Midbrain (tissue), 1 donor: Measurements from ENCODE around the gene ZDHHC5.
A peak's percentile ranks its signal among the peaks of the same experiment; 100 is the strongest.

Source experiments
- DNase-seq: peaks from one replicate; lab custom pipeline; 2025; lab: John Stamatoyannopoulos, UW

Gene ZDHHC5

DNA sequence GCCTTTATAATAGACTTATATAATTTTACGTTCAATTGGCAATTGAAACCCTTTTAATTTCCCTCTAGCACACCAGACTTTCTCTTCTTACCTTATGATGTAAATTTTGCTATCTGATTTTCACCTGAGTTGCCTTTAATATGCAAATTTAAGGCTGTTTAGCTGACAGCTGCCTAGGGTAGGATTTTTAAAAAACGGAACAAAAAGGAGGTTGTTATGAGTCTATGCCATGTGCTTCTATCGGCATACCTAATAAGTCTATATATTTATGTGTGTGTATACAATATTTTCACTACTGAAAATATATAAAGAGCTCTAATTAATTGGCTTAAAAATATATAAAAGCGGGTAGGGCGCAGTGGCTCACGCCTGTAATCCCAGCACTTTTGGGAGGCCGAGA is 61.6 kb downstream of the ZDHHC5 start:
- no peak for DNase-seq

DNA sequence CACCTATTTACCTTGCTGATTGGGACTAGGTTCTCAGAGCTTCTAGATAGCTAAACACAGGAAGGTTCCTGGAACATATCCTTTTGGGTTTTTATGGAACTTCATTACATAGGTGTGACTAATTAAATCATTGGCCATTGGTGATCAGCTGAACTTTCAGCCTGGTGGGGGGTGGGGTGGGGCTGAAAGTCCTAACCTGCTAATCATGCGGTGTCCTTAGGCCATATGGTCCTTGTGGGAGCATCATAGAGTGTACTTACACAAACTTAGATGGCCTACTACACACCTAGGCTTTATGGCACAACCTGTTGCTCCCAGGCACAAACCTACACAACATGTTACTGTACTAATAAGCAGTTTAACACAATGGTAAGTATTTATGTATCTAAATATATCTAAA is 64.7 kb downstream of the ZDHHC5 start:
- DNase-seq: no peak

DNA sequence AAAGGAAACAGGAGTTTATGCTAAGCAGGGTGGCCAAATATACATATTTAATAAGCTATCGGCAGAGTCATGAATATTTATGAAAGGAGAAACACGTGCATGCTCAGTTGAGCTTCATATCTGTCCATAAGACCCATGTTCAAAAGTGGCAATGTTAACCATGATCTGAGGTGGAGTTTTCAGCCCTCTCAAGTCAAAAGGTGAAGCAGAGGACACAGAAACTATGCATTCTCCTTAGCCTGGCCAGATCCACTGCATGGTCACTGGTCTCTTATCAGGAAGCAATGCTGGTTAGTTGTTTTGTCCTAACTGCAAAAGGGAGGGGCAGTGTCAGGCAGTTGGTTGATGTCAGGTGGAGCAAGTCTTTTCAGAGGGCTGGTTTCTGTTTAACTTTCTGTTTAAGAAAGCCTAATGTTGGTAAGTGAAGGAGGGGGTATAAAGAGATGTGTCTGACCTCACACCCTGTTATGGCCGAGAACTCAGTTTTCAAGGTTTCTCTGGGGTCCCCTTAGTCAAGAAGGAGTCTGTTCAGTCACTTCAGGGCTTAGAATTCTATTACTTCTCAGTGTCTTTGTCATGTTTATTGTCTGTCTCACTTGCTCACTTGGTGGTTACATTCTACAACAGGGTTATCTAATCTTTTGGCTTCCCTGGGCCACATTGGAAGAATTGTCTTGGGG is 67.8 kb downstream of the ZDHHC5 start:
- no peak for DNase-seq

DNA sequence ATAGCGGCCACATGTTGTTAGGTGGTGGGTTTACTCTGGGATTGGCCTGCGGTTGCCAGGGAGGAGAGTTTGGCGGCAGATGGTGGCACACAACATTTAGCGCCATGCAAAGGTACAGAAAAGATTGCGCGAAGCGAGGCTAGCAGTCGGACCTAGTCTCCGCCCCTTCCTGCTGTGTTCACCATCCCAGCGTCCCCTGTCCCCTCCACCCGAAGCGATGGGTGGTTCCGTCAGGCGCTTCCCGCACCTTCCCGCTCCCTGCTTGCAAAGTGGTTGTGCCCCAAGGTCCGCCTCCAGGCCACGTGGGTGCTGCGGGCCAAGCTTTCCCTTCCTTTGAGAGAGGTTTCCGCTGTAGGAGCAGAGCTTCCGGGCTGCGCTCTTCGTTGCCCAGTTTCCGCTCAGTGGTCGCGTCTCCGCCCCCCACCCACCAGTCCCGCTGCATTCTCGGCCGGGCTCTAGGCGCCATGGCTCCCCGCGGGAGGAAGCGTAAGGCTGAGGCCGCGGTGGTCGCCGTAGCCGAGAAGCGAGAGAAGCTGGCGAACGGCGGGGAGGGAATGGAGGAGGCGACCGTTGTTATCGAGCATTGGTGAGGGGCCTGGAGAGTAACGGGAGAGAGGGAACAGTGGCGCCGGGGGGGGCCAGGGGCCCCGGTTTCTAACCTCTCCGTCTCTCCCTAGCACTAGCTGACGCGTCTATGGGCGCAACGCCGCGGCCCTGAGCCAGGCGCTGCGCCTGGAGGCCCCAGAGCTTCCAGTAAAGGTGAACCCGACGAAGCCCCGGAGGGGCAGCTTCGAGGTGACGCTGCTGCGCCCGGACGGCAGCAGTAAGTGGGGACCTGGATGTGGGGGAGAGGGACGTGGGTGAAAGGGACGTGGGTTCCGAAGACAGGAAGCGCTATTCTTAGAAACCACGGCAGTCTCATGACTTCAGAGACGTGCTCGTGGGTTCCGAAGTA is 73.5 kb downstream of the ZDHHC5 start, which contains the start of gene SELENOH:
TSS of gene SELENOH (plus strand) at position 360 of the 955 bp plus-strand sequence. CDS start at position 465, 105 bp downstream.
- DNase-seq: peak; percentile 93

DNA sequence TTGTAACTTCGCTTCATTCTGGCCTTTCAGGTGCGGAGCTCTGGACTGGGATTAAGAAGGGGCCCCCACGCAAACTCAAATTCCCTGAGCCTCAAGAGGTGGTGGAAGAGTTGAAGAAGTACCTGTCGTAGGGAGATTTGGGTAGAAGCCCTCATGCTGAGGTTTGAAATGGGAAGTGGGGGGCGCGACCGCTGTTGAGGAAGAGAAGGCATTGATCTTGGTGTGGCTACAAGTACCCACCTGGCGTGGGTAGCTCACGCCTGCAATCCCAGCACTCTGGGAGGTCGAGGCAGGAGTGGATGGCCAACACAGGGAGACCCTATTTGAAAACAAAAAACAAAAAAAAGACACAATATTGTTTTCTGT is 74.2 kb downstream of the ZDHHC5 start:
- no peak for DNase-seq

DNA sequence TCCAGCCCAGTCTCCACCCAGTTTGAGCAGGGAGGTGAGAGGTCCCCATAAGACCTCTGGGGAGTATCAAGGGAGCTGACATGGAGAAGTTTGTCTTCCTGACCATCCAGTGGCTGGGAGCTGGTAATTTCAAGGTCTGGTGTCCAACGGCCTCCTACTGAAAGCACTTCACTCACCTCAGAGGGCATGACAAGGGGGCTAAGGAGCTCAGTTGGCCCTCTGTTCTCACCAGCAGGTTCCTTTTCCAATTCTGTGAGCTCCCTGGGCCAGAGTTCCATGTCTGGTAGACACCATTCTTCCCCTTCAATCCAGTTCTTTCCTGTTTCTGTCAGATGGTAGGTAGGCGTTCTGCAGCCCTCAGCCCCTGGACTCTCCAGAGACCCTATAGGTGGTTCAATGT is 76.4 kb downstream of the ZDHHC5 start:
- no peak for DNase-seq

DNA sequence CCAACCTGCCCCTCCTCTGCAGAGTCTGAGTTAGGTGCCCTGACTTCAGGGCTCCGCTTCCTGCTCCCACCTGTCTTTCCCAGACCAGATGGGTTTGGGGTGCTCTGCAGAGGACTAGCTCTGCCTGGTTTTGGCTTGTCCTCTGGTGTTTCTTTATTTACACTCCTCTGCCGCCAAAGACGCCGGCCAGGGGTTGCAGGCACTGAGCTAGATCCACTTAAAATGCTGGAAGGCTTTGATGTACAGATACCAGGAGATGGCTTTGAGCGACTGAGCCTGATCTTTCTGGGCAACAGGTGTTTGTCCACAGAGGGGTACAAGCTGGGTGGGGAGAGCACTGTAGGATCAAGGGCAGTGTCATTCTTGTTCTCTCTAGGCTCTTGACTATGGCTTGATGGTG is 77.3 kb downstream of the ZDHHC5 start:
- no peak for DNase-seq

DNA sequence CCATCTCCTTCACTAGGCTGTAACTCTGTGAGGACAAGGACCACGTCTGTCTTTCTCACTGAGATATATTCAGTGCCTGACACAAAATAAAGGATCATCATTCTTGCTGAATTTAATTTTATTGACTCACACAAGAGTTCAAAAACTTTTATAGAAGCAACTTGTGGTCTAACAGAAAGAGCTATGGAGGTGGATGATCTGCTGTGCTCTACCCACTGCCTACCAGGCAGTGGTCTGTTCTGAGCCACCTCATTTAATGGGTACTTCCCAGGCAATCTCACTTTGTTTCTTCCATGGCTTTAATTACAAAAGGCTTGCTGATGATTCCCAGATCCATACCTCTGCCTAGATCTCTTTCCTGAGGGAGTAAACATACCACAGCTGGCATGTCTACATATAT is 79.0 kb downstream of the ZDHHC5 start:
- DNase-seq: no peak
